Middle frontal gyrus (tissue), 1 donor: ENCODE data around the gene RASA4B.
"Not testable (repeated sequence)": the region's sequence is repeated elsewhere in the genome, so short reads cannot be mapped to it uniquely, and the experiment has no call there.

Experiments used
- DNase-seq: peaks from one replicate; pipeline ENCODE4 v3.0.0-alpha.2; 2015; ENCODE audit warnings: low spot score; ENCODE audit errors: extremely low spot score

Gene RASA4B

DNA sequence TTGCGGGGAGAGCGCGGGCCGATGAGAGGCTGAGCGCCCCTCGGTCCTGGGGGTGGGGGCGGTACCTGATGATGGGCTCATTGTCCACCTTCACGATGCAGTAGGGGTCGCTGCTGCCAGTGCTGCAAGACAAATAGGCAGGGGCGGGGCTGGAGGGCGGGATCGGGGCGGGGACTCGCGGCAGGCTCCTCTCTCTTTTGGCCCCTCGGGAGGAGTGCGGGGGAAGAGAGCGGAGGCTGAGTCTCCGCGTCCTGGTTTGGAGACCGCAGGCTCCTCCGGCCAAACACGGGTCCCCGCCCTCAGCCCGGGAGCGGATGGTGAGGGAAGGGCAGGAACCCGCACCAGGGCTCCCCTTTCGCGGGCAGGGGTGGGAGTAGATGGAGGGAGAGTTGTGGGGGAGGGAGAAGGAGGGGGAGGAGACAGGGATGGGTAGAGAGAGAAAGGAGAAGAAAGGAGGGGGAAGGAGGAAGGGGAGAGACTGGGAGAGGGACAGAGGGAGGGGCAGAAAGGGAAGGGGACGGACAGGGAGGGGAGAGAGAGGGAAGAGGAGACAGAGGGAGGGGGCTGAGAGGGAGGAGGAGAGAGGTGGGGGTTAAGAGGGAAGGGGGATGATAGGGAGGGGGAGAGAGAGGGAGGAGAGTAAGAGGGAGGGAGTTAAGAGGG lies 5.6 kb downstream of the RASA4B start:
- DNase-seq = not testable (repeated sequence)

DNA sequence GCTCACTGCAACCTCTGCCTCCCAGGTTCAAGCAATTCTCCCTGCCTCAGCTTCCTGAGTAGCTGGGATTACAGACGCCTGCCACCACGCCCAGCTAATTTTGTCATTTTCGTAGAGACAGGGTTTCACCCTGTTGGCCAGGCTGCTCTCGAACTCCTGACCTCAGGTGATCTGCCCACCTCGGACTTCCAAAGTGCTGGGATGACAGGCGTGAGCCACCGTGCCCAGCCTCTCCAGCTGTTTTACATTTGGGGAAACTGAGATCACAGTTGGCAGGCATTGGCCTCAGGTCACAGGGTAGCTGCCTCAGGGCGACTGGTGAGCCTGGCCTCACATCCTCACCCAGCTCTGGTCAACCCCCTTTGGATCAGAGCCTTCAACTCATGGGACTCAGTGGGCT lies 7.0 kb downstream of the RASA4B start:
- not testable (repeated sequence) for DNase-seq

DNA sequence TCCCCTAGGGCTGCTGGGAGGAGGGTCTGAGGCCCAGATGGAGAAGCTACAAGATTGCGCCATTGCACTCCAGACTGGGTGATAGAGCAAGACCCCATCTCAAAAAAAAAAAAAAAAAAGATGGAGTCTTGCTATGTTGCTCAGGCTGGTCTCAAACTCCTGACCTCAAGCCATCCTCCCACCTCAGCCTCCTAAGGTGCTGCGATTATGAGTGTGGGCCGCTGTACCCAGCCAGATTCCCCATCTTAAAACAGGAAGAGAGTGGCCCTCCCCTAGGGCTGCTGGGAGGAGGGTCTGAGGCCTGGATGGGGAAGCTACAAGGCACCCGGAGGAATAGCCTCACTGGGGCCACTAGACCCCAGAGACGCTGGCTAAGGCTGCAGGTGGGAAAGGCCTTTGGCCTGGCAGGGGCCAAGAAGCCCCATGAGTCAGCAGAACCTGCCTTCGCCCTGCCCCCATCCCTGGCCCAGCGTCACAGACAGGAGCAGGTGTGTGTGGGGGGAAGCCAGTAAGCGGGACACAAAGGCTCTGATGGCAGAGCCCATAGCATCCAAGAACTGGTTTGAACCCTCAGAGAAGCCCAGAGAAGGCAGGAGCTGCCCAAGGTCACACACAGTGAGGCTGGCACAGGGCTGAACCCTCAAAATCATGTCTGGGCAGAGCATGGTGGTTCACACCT lies 10.0 kb downstream of the RASA4B start:
- DNase-seq = not testable (repeated sequence)

- DNase-seq = not testable (repeated sequence)
Observed at GRCh38 chr7:102505298-102506185, 12.0 kb downstream of the RASA4B start.

- not testable (repeated sequence) for DNase-seq
Observed at GRCh38 chr7:102503141-102503540, 14.4 kb downstream of the RASA4B start.

DNA sequence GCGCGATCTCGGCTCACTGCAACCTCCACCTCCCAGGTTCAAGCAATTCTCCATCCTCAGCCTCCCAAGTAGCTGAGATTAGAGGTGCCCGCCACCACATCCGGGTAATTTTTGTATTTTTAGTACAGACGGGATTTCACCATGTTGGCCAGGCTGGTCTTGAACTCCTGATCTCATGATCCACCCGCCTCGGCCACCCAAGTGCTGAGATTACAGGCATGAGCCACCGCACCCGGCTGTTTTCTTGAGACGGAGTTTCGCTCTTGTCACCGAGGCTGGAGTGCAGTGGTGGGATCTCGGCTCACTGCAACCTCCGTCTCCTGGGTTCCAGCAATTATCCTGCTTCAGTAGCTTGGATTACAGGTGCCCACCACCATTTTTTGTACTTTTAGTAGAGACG lies 19.3 kb downstream of the RASA4B start:
- DNase-seq = not testable (repeated sequence)

- not testable (repeated sequence) for DNase-seq
Observed at GRCh38 chr7:102497308-102497707, 20.3 kb downstream of the RASA4B start.

- not testable (repeated sequence) for DNase-seq
Observed at GRCh38 chr7:102496861-102497260, 20.7 kb downstream of the RASA4B start.

DNA sequence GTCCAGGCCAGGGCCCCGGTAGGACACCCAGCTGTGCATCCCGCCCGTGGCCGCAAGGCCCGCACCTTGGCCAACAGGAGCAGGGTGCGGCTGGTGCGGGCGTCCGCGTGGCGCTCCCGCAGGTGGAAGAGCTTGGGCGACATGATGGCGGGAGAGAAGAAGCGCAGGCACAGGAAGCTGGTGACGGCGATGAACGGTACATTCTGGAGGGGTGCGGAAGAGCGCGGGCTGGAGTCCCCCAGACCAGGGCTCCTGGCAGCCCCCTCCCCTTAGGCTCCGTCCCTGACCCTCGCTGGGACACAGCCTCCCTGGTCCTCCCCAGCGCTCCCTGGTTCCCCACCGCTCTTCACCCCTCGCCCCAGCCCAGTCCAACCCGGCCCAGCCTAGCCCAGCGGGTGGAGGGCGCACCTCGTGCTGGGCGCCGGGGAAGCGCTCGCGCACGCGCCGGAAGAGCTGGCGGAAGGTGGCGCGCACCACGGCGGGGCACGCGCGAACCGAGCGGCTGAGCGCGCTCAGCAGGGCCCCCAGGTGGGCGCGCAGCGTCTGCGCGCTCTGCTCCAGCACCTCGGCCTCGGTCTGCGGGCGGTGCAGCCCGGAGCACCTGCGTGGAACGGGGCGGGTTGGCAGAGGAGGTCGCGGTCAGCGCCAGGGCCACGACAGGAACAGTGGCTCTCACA lies 23.0 kb downstream of the RASA4B start:
- not testable (repeated sequence) for DNase-seq

GRCh38 chr7:102494026-102494425 lies 23.6 kb downstream of the RASA4B start:
- not testable (repeated sequence) for DNase-seq

- DNase-seq = not testable (repeated sequence)
Observed at GRCh38 chr7:102493220-102493935, 24.2 kb downstream of the RASA4B start.

GRCh38 chr7:102490529-102491075 lies 27.0 kb downstream of the RASA4B start:
- DNase-seq = not testable (repeated sequence)

DNA sequence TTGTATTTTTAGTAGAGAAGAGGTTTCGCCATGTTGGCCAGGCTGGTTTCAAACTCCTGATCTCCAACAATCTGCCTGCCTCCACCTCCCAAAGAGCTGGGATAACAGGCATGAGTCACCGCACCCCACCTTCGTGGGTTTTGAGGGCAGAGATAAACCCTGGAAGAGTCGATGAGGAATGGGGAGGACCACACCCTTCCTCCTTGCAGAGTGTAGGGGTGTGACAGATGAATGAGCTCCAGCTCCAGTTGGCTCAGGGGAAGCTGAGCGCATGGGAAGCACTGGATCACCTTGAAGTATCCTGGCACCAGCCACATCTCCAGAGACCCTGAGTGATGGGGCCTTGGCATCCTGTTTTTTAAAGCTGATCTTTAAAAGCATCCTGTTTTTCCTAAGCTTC lies 33.3 kb downstream of the RASA4B start:
- DNase-seq = not testable (repeated sequence)

- DNase-seq = not testable (repeated sequence)
Observed at GRCh38 chr7:102481962-102482361, 35.6 kb downstream of the RASA4B start.

DNA sequence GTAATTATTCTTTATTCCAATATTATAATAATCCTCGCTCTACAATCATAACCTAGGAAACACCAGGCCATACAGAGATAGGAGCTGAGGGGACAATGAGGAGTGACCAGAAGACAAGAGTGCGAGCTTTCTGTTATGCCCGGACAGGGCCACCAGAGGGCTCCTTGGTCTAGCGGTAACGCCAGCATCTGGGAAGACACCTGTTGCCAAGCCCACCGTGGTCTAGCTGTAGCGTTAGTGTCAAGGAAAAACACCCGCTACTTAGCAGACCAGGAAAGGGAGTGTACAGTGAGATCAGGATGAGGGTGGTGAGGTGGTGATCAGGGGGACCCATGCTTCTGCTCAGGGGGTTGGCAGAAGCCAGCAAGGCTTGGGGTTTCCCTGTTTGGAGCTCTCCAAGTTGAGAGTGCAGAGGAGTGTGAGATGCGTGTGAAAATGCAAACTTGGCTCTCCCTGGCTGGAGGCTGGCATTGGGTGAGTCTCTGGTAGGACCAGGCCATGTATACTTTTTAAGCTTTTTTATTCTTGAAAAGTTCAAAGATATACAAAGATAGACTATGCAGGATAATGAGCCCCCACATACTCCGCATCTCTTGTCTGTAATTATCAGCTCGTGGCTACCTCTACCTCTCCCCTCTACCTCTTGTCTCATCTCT lies 37.5 kb downstream of the RASA4B start:
- not testable (repeated sequence) for DNase-seq

GRCh38 chr7:102479209-102479584 lies 38.4 kb downstream of the RASA4B start:
- DNase-seq = not testable (repeated sequence)

GRCh38 chr7:102478314-102479208 lies 39.0 kb downstream of the RASA4B start, which contains the start of gene POLR2J:
Gene POLR2J (minus strand): TSS chr7:102478922. CDS start chr7:102478860, 62 bp downstream.
- not testable (repeated sequence) for DNase-seq

GRCh38 chr7:102474736-102475435 lies 42.7 kb downstream of the RASA4B start:
- not testable (repeated sequence) for DNase-seq
